Measurements from ENCODE around the gene CYP26A1.

The CYP26A1 gene

GRCh38 chr10:93070378-93071176 is 3.1 kb upstream of the CYP26A1 start:
- Histone ChIP-seq H3K9me3 (ENCODE audit: insufficient read depth, low read depth, low read length) (no peaks in the 10 kb centered on the region), H2AFZ (ENCODE audit: low read length) (no peak overlapping the region), H3K36me3 (ENCODE audit: insufficient read depth, low read length) (no peaks in the 10 kb centered on the region), H3F3A (ENCODE audit: low read depth) (no peaks in the 10 kb centered on the region), H3K9me2 (replicated peaks; ENCODE audit: low read depth, low read length) (no peaks in the 10 kb centered on the region), H3K79me2 (ENCODE audit: insufficient read depth, low read length) (no peaks in the 10 kb centered on the region), H3K9ac (ENCODE audit: low read depth, low read length, poor library complexity, severe bottlenecking) (no peak overlapping the region), H3K4me1 (ENCODE audit: insufficient read depth, low read length, poor library complexity, severe bottlenecking) (peaks cover 13% of the 10 kb centered on the region), H3K4me2 (ENCODE audit: low read depth, low read length, poor library complexity, severe bottlenecking) (no peak overlapping the region), H3K4me3 (ENCODE audit: low read length, poor library complexity, severe bottlenecking) (no peak overlapping the region), H4K20me1 (ENCODE audit: insufficient read depth, low read length, poor library complexity, severe bottlenecking) (no peaks in the 10 kb centered on the region), H3K27me3 (ENCODE audit: insufficient read depth, low read length, poor library complexity, severe bottlenecking) (no peaks in the 10 kb centered on the region)
- no peak for TF ChIP-seq EZH2phosphoT487 (IDR thresholded peaks at IDR 0.05; ENCODE audit: borderline replicate concordance)
- TF ChIP-seq, protein P1, sequence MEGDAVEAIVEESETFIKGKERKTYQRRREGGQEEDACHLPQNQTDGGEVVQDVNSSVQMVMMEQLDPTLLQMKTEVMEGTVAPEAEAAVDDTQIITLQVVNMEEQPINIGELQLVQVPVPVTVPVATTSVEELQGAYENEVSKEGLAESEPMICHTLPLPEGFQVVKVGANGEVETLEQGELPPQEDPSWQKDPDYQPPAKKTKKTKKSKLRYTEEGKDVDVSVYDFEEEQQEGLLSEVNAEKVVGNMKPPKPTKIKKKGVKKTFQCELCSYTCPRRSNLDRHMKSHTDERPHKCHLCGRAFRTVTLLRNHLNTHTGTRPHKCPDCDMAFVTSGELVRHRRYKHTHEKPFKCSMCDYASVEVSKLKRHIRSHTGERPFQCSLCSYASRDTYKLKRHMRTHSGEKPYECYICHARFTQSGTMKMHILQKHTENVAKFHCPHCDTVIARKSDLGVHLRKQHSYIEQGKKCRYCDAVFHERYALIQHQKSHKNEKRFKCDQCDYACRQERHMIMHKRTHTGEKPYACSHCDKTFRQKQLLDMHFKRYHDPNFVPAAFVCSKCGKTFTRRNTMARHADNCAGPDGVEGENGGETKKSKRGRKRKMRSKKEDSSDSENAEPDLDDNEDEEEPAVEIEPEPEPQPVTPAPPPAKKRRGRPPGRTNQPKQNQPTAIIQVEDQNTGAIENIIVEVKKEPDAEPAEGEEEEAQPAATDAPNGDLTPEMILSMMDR (conservative IDR thresholded peaks at IDR 0.05; ENCODE audit: low read length) = no peak

DNA sequence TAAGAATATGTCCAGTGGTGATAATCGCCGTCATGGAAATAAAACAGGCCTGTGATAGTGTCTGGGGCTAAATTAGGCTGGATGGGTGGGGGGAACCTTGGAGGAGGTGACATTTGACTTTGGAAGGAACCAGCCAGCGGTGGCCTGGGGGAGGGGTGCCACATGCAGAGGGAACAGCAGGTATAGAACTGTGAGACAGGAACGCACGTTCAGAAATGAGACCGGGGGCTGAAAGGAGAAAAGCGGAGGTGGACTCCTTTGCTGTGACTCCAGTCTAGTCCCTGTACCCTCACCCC is 2.6 kb upstream of the CYP26A1 start:
- Histone ChIP-seq H4K20me1 (ENCODE audit: insufficient read depth, low read length, poor library complexity, severe bottlenecking) (no peaks in the 10 kb centered on the region), H3K9me3 (ENCODE audit: insufficient read depth, low read depth, low read length) (no peaks in the 10 kb centered on the region), H3K79me2 (ENCODE audit: insufficient read depth, low read length) (no peaks in the 10 kb centered on the region), H2AFZ (ENCODE audit: low read length) (no peak overlapping the region), H3K27me3 (ENCODE audit: insufficient read depth, low read length, poor library complexity, severe bottlenecking) (no peaks in the 10 kb centered on the region), H3K4me1 (ENCODE audit: insufficient read depth, low read length, poor library complexity, severe bottlenecking) (peaks cover 13% of the 10 kb centered on the region), H3K4me3 (ENCODE audit: low read length, poor library complexity, severe bottlenecking) (no peak overlapping the region), H3K36me3 (ENCODE audit: insufficient read depth, low read length) (no peaks in the 10 kb centered on the region), H3F3A (ENCODE audit: low read depth) (no peaks in the 10 kb centered on the region), H3K9me2 (replicated peaks; ENCODE audit: low read depth, low read length) (no peaks in the 10 kb centered on the region), H3K4me2 (ENCODE audit: low read depth, low read length, poor library complexity, severe bottlenecking) (no peak overlapping the region), H3K9ac (ENCODE audit: low read depth, low read length, poor library complexity, severe bottlenecking) (no peak overlapping the region)
- TF ChIP-seq, protein P1 (conservative IDR thresholded peaks at IDR 0.05; ENCODE audit: low read length) = no peak
- TF ChIP-seq EZH2phosphoT487 (IDR thresholded peaks at IDR 0.05; ENCODE audit: borderline replicate concordance) = no peak

- Histone ChIP-seq H3K27me3 (ENCODE audit: insufficient read depth, low read length, poor library complexity, severe bottlenecking) (no peaks in the 10 kb centered on the region), H3K9ac (ENCODE audit: low read depth, low read length, poor library complexity, severe bottlenecking) (no peak overlapping the region), H3K9me3 (ENCODE audit: insufficient read depth, low read depth, low read length) (no peaks in the 10 kb centered on the region), H3K4me3 (ENCODE audit: low read length, poor library complexity, severe bottlenecking) (no peak overlapping the region), H3K4me2 (ENCODE audit: low read depth, low read length, poor library complexity, severe bottlenecking) (no peak overlapping the region), H3F3A (ENCODE audit: low read depth) (no peaks in the 10 kb centered on the region), H2AFZ (ENCODE audit: low read length) (no peak overlapping the region), H3K36me3 (ENCODE audit: insufficient read depth, low read length) (no peaks in the 10 kb centered on the region), H3K4me1 (ENCODE audit: insufficient read depth, low read length, poor library complexity, severe bottlenecking) (peaks cover 13% of the 10 kb centered on the region), H3K79me2 (ENCODE audit: insufficient read depth, low read length) (no peaks in the 10 kb centered on the region), H4K20me1 (ENCODE audit: insufficient read depth, low read length, poor library complexity, severe bottlenecking) (no peaks in the 10 kb centered on the region), H3K9me2 (replicated peaks; ENCODE audit: low read depth, low read length) (no peaks in the 10 kb centered on the region)
- TF ChIP-seq, protein P1 (conservative IDR thresholded peaks at IDR 0.05; ENCODE audit: low read length) = no peak
- no peak for TF ChIP-seq EZH2phosphoT487 (IDR thresholded peaks at IDR 0.05; ENCODE audit: borderline replicate concordance)
Observed at GRCh38 chr10:93071674-93072224, 1.9 kb upstream of the CYP26A1 start.

Data from Loucy (cell line).